Measurements from ENCODE around the gene DUOX1. TPM values are rescaled to one million over a fixed set of nuclear protein-coding genes. Genes with fewer than 3 reads are reported as not detected.

Gene DUOX1
- total and polyA plus RNA-seq, 12 donors: 2.5 to 98.8 (median 23.6) TPM; not detected in 1

DNA sequence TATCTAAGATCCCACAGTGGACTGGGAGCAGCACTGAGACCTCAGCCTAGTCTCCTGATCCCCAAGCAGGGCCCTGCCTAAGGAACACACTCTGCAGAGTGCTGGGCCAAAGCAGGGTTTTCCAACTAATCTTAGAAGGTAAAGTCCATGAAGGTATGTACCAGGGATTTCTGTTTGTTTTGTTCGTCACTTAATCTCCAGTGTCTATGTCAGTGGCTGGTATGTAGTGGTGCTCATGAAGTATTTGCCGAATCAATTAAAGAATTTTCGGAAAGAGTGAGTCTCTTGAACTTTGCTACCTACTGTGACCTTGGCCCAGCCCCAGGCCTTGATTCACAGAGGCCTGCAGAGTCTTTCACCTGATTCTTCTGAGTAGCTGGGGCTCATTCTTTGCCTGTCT, 1.7 kb downstream of the DUOX1 start:
- intact Hi-C loops (cut with DNase I): no loop called here
- Histone ChIP-seq H3K4me1 (replicated peaks in 1 of 2) (peaks cover 0 to 17% of the 10 kb centered on the region in 2 donors), H3K27ac (no peak overlapping the region), H3K9me3 (replicated peaks in 1 of 3) (no peaks in the 10 kb centered on the region), H3K27me3 (peaks cover 14% of the 10 kb centered on the region), H3K36me3 (replicated peaks in 1 of 2) (no peaks in the 10 kb centered on the region), H3K4me3 (no peak overlapping the region)
- no peak for DNase-seq
- no peak for TF ChIP-seq CTCF (IDR thresholded peaks at IDR 0.05)
- no peak for TF ChIP-seq POLR2A (IDR thresholded peaks at IDR 0.05)
- 66 to 93% (median 78%) methylated on average over 3 of the region's 3 CpGs for whole genome bisulfite sequencing, 4 donors

GRCh38 chr15:45132844-45133560, 3.2 kb downstream of the DUOX1 start:
- no peak for DNase-seq
- Histone ChIP-seq H3K27me3 (peaks cover 14% of the 10 kb centered on the region), H3K9me3 (replicated peaks in 1 of 3) (no peaks in the 10 kb centered on the region), H3K4me1 (replicated peaks in 1 of 2) (peaks cover 0 to 17% of the 10 kb centered on the region in 2 donors), H3K27ac (no peak overlapping the region), H3K4me3 (no peak overlapping the region), H3K36me3 (replicated peaks in 1 of 2) (no peaks in the 10 kb centered on the region)
- intact Hi-C loops (cut with DNase I): no loop called here
- no peak for TF ChIP-seq POLR2A (IDR thresholded peaks at IDR 0.05)
- 60 to 78% (median 71%) methylated on average over 3 of the region's 3 CpGs for WGBS, 4 donors

DNA sequence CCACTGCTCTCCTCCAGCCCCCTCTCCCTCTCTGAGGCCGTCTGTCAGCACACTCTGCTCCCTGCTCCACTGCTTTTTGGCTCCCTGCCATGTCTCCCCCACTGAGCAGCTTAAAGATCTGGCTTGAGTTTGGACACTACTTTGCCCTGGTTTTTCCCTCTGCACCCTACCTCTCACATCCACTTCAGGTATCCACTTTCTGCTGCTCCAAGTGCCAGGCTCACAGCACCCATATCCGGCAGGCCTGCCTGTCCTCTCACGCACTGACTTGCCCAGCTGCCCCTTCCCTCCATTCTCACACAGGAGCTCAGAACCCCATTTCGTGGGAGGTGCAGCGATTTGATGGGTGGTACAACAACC, 3.7 kb downstream of the DUOX1 start:
- intact Hi-C loops (cut with DNase I): no loop called here
- Histone ChIP-seq H3K4me1 (replicated peaks in 1 of 2) (peaks cover 0 to 18% of the 10 kb centered on the region in 2 donors), H3K36me3 (replicated peaks in 1 of 2) (no peaks in the 10 kb centered on the region), H3K4me3 (no peak overlapping the region), H3K9me3 (replicated peaks in 1 of 3) (no peaks in the 10 kb centered on the region), H3K27ac (no peak overlapping the region), H3K27me3 (peaks cover 14% of the 10 kb centered on the region)
- TF ChIP-seq POLR2A (IDR thresholded peaks at IDR 0.05) (no peak), CTCF (IDR thresholded peaks at IDR 0.05) (no peak)
- no peak for DNase-seq
- WGBS, 4 donors: 79 to 83% (median 81%) methylated on average over 5 of the region's 5 CpGs

- Histone ChIP-seq H3K4me3 (no peak overlapping the region), H3K27ac (no peak overlapping the region), H3K27me3 (peaks cover 10% of the 10 kb centered on the region)
Measured at GRCh38 chr15:45134046-45134445, 4.3 kb downstream of the DUOX1 start.

More at GRCh38 chr15:45134046-45134445, 4.3 kb downstream of the DUOX1 start:
- no peak for DNase-seq
- TF ChIP-seq POLR2A (IDR thresholded peaks at IDR 0.05) (no peak), CTCF (IDR thresholded peaks at IDR 0.05) (no peak)
- 87 to 94% (median 92%) methylated on average over 4 to 7 of the region's 7 CpGs for WGBS, 4 donors
- intact Hi-C loops (cut with DNase I): no loop called here
- H3K9me3 ChIP-seq (replicated peaks in 1 of 3): no peaks in the 10 kb centered on the region
- no peaks in the 10 kb centered on the region for H3K36me3 ChIP-seq (replicated peaks in 1 of 2)
- H3K4me1 ChIP-seq (replicated peaks in 1 of 2): peaks cover 0 to 21% of the 10 kb centered on the region in 2 donors

All from adrenal gland (tissue), 12 donors.